Liver (tissue), 9 donors: ENCODE results near the gene TMX3. TPM values are rescaled to one million over a fixed set of nuclear protein-coding genes. Genes with fewer than 3 reads are reported as not detected.
A peak's percentile ranks its signal among the peaks of the same experiment; 100 is the strongest.

Experiments used
- DNase-seq: peaks from one replicate; pipeline ENCODE4 v3.0.0-alpha.2; 2017; ENCODE audit warnings: low spot score
- H3K27ac ChIP-seq, 2 donors: one replicate each; pipeline ENCODE4 v1.7.0; 2013; ENCODE audit warnings: inconsistent platforms in 2 of 2, low read length in 2 of 2, control low read depth in 1 of 2, low read depth in 1 of 2, mild to moderate bottlenecking in 1 of 2
- H3K27me3 ChIP-seq, 4 donors: one replicate each; pipeline versions ENCODE4 v1.6.1 to v1.7.0; 2013; ENCODE audit warnings: low read length in 3 of 4, inconsistent platforms in 1 of 4, mild to moderate bottlenecking in 1 of 4, moderate library complexity in 1 of 4; ENCODE audit not compliant: control insufficient read depth in 4 of 4, insufficient read depth in 4 of 4
- H3K36me3 ChIP-seq, 4 donors: one replicate each; pipeline versions ENCODE4 v1.6.1 to v1.7.0; 2013; ENCODE audit warnings: low read length in 3 of 4, mild to moderate bottlenecking in 3 of 4, low read depth in 1 of 4, moderate library complexity in 1 of 4; ENCODE audit not compliant: control insufficient read depth in 4 of 4, insufficient read depth in 3 of 4
- H3K4me1 ChIP-seq, 4 donors: one replicate each; pipeline versions ENCODE4 v1.6.1 to v1.7.0; 2013; ENCODE audit warnings: low read length in 3 of 4, mild to moderate bottlenecking in 3 of 4, moderate library complexity in 1 of 4; ENCODE audit not compliant: control insufficient read depth in 4 of 4, insufficient read depth in 4 of 4
- H3K4me3 ChIP-seq, 3 donors: one replicate each; pipeline versions ENCODE4 v1.6.1 to v1.7.0; 2013; ENCODE audit warnings: low read length in 3 of 3, control low read depth in 1 of 3, low read depth in 1 of 3, mild to moderate bottlenecking in 1 of 3
- H3K9ac ChIP-seq, 2 donors: one replicate each; pipeline ENCODE4 v1.7.0; 2013; ENCODE audit warnings: low read length in 2 of 2, mild to moderate bottlenecking in 2 of 2, moderate library complexity in 2 of 2, control low read depth in 1 of 2, low read depth in 1 of 2
- H3K9me3 ChIP-seq, 4 donors: one replicate each; pipeline versions ENCODE4 v1.6.1 to v1.7.0; 2013; ENCODE audit warnings: low read length in 3 of 4; ENCODE audit not compliant: control insufficient read depth in 4 of 4
- CTCF ChIP-seq: fragments of 150-350 bp; IDR thresholded peaks from 2 replicates; pipeline ENCODE4 v1.5.1; 2017; ENCODE audit warnings: improper control_type of control experiment, low read depth, low read length; ENCODE audit not compliant: missing input control
- EGR1 ChIP-seq, 2 donors: IDR thresholded peaks; 2 replicates each; pipeline ENCODE4 v1.6.1; 2016 to 2018; ENCODE audit warnings: antibody characterized with exemption in 2 of 2, low read depth in 2 of 2
- FOXA2 ChIP-seq: IDR thresholded peaks from 2 replicates; pipeline ENCODE4 v1.6.1; 2016; ENCODE audit warnings: antibody characterized with exemption
- GABPA ChIP-seq, 2 donors: IDR thresholded peaks in 1 of 2; conservative IDR thresholded peaks in 1 of 2; 2 replicates each; pipeline ENCODE4 v1.6.1; 2016; ENCODE audit warnings: antibody characterized with exemption in 2 of 2, mild to moderate bottlenecking in 1 of 2, moderate library complexity in 1 of 2
- HNF4A ChIP-seq, 2 donors: conservative IDR thresholded peaks; 2 replicates each; pipeline ENCODE4 v1.6.1; 2016; ENCODE audit warnings: antibody characterized with exemption in 2 of 2, mild to moderate bottlenecking in 2 of 2
- HNF4G ChIP-seq: IDR thresholded peaks from 2 replicates; pipeline ENCODE4 v1.6.1; 2016; ENCODE audit warnings: antibody characterized with exemption
- JUND ChIP-seq, 2 donors: IDR thresholded peaks; 2 replicates each; pipeline ENCODE4 v1.6.1; 2016; ENCODE audit warnings: antibody characterized with exemption in 2 of 2
- MAX ChIP-seq: IDR thresholded peaks from 2 replicates; pipeline ENCODE4 v1.6.1; 2016; ENCODE audit warnings: antibody characterized with exemption
- NR2F2 ChIP-seq: IDR thresholded peaks from 2 replicates; pipeline ENCODE4 v1.6.1; 2016; ENCODE audit warnings: antibody characterized with exemption
- RAD21 ChIP-seq, 2 donors: IDR thresholded peaks; 2 replicates each; pipeline ENCODE4 v1.6.1; 2016; ENCODE audit warnings: antibody characterized with exemption in 2 of 2, mild to moderate bottlenecking in 2 of 2
- RXRA ChIP-seq, 2 donors: IDR thresholded peaks; 2 replicates each; pipeline ENCODE4 v1.6.1; 2017 to 2018; ENCODE audit warnings: antibody characterized with exemption in 2 of 2, mild to moderate bottlenecking in 1 of 2
- SP1 ChIP-seq: IDR thresholded peaks from 2 replicates; pipeline ENCODE4 v1.6.1; 2018; ENCODE audit warnings: antibody characterized with exemption, mild to moderate bottlenecking
- TAF1 ChIP-seq: conservative IDR thresholded peaks from 2 replicates; pipeline ENCODE4 v1.6.1; 2016; ENCODE audit warnings: antibody characterized with exemption, mild to moderate bottlenecking
- YY1 ChIP-seq: IDR thresholded peaks from 2 replicates; pipeline ENCODE4 v1.6.1; 2016; ENCODE audit warnings: antibody characterized with exemption, mild to moderate bottlenecking
- WGBS: extraction: QIAGEN DNeasy Blood & Tissue Kit; methylation state at CpG from one replicate; pipeline ENCODE4 v1.1.7; 2013; 5-methylcytosine and 5-hydroxymethylcytosine counted together
- polyA plus RNA-seq, 2 donors: library from polyadenylated mRNA; stranded (reverse) in 1 of 2; unstranded in 1 of 2; fragments of 200-250 nt in 1 of 2; fragments of >200 nt in 1 of 2; fragmentation: Nextera tagmentation in 1 of 2; extraction: Ambion mirVana in 1 of 2; gene quantifications; one replicate each; pipeline versions ENCODE4 v1.2.1 to v1.2.3, GENCODE V29; 2013 to 2015
- total RNA-seq, 2 donors: library from RNA; depleted of rRNA; stranded (reverse); fragments of >200 nt; gene quantifications; one replicate each; pipeline ENCODE4 v1.2.3, GENCODE V29; 2014
- TF ChIP-seq, protein P1 (sequence below): IDR thresholded peaks from 2 replicates; pipeline ENCODE4 v1.6.1; 2016; ENCODE audit warnings: antibody characterized with exemption
- donor health status: healthy.
- donor health status: healthy.
- donor health status: healthy.
- donor health status: healthy.
- donor health status: healthy.

Gene TMX3
- total and polyA plus RNA-seq, 4 donors, result 9.0 to 38.6 (median 20.3) TPM

DNA sequence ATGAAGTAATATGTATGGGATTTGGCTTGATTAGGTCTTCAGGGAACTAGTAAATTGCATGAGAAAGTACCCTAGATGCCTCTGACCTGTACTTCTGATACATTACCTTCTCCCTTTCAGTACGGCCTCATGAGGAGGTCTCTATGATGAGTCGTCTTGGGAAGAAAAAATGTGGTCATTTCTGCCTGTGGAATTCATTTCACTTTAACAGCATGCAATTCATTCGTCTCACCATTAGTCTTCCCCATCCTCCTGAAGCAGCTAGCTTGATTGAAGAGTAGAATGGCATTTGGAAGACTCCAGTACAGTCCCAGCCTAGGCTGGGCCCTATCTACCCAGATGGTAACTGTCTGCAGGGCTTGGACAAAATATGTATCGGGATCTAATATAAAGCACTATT, 52.2 kb downstream of the TMX3 start:
- no peak overlapping the region for H3K4me3 ChIP-seq

GRCh38 chr18:68660354-68661183, 54.3 kb downstream of the TMX3 start:
- Histone ChIP-seq H3K4me1 (peaks cover 0 to 2% (median 0%) of the 10 kb centered on the region in 4 donors), H3K4me3 (no peak overlapping the region), H3K27me3 (peaks cover 0 to 6% (median 0%) of the 10 kb centered on the region in 4 donors), H3K9me3 (no peaks in the 10 kb centered on the region), H3K36me3 (no peaks in the 10 kb centered on the region), H3K27ac (no peak overlapping the region), H3K9ac (no peak overlapping the region)
- TF ChIP-seq SP1, result no peak
- no peak for TF ChIP-seq NR2F2
- peak; percentile 71 to 74 for TF ChIP-seq RAD21 (IDR thresholded peaks at IDR 0.05)
- peak; percentile 48 for TF ChIP-seq CTCF
- 28% methylated on average over 5 of the region's 5 CpGs for WGBS
- DNase-seq, result no peak

More for the DNA sequence above, 52.2 kb downstream of the TMX3 start:
- H3K27me3 ChIP-seq, result peaks cover 0 to 6% (median 0%) of the 10 kb centered on the region in 4 donors
- peak; percentile 6 for TF ChIP-seq CTCF
- TF ChIP-seq HNF4A (conservative IDR thresholded peaks at IDR 0.05), result no peak
- TF ChIP-seq RAD21 (IDR thresholded peaks at IDR 0.05), result no peak
- TF ChIP-seq HNF4G, result no peak
- TF ChIP-seq GABPA (IDR thresholded peaks at IDR 0.05 in 1 of 2, conservative IDR thresholded peaks at IDR 0.05 in 1 of 2), result no peak
- no peak for TF ChIP-seq SP1
- TF ChIP-seq RXRA (IDR thresholded peaks at IDR 0.05), result no peak
- peaks cover 0 to 2% (median 0%) of the 10 kb centered on the region in 4 donors for H3K4me1 ChIP-seq
- WGBS, result 78% methylated on average over 4 of the region's 4 CpGs
- no peaks in the 10 kb centered on the region for H3K36me3 ChIP-seq
- DNase-seq, result no peak
- no peak overlapping the region for H3K27ac ChIP-seq
- no peak overlapping the region for H3K9ac ChIP-seq
- H3K9me3 ChIP-seq, result no peaks in the 10 kb centered on the region

GRCh38 chr18:68648191-68648590, 66.7 kb downstream of the TMX3 start:
- Histone ChIP-seq H3K4me3 (no peak overlapping the region), H3K4me1 (no peaks in the 10 kb centered on the region), H3K36me3 (no peaks in the 10 kb centered on the region), H3K27me3 (no peaks in the 10 kb centered on the region), H3K9ac (no peak overlapping the region), H3K9me3 (no peaks in the 10 kb centered on the region), H3K27ac (no peak overlapping the region)
- DNase-seq, result no peak
- TF ChIP-seq, protein P1, sequence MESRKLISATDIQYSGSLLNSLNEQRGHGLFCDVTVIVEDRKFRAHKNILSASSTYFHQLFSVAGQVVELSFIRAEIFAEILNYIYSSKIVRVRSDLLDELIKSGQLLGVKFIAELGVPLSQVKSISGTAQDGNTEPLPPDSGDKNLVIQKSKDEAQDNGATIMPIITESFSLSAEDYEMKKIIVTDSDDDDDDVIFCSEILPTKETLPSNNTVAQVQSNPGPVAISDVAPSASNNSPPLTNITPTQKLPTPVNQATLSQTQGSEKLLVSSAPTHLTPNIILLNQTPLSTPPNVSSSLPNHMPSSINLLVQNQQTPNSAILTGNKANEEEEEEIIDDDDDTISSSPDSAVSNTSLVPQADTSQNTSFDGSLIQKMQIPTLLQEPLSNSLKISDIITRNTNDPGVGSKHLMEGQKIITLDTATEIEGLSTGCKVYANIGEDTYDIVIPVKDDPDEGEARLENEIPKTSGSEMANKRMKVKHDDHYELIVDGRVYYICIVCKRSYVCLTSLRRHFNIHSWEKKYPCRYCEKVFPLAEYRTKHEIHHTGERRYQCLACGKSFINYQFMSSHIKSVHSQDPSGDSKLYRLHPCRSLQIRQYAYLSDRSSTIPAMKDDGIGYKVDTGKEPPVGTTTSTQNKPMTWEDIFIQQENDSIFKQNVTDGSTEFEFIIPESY, result no peak
- TF ChIP-seq TAF1 (no peak), RAD21 (IDR thresholded peaks at IDR 0.05) (no peak), HNF4G (no peak), EGR1 (IDR thresholded peaks at IDR 0.05; ENCODE audit: low read depth in 2 of 2) (no peak), YY1 (no peak), MAX (no peak), RXRA (IDR thresholded peaks at IDR 0.05) (no peak), JUND (IDR thresholded peaks at IDR 0.05) (no peak), SP1 (no peak), CTCF (no peak), FOXA2 (no peak)
